Fibroblast of skin of back (primary cell): ENCODE measurements around the gene C13orf46.

Experiments
- DNase-seq: peaks from one replicate; pipeline ENCODE4 v3.0.0-alpha.2; 2013

Gene C13orf46

GRCh38 chr13:113937073-113937472, 36.8 kb downstream of the C13orf46 start:
- DNase-seq, result no peak

DNA sequence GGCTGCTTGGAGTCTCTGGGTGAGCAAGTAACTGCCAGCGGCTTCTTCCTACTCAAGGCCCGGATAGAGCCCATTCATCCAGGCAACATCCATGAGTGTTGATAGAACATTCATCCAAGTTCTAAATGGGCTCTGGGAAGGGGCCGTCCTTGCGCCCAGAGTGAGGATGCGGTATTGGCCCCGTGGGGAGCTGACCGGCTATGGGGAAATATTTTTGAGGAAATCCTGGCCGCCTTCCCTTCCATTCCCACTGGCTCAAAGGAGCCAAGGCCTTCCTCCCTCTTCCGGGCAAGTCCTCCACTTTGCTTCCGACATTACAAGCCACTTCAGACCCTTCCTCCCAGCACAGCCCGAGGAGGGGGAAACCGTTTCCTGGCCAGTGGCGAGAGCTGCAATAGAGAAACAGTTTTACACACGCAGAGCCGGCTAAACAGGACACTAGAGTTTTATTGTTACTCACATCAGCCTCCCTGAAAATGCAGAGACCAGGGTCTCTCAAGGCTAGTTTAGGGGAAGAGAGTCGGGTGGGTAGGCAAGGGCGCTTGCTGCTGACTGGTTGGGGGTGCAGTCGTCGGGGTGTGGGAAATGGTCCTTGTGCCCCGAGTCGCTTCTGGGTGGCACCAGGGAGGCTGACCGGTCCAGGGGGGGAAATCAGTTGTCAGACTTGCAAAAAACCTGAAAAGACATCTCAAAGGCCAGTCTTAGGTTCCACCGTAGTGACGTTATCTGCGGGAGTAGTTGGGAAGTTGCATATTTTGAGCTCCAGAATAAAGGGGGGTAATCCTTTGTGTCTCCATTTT, 37.5 kb downstream of the C13orf46 start:
- DNase-seq, result no peak

DNA sequence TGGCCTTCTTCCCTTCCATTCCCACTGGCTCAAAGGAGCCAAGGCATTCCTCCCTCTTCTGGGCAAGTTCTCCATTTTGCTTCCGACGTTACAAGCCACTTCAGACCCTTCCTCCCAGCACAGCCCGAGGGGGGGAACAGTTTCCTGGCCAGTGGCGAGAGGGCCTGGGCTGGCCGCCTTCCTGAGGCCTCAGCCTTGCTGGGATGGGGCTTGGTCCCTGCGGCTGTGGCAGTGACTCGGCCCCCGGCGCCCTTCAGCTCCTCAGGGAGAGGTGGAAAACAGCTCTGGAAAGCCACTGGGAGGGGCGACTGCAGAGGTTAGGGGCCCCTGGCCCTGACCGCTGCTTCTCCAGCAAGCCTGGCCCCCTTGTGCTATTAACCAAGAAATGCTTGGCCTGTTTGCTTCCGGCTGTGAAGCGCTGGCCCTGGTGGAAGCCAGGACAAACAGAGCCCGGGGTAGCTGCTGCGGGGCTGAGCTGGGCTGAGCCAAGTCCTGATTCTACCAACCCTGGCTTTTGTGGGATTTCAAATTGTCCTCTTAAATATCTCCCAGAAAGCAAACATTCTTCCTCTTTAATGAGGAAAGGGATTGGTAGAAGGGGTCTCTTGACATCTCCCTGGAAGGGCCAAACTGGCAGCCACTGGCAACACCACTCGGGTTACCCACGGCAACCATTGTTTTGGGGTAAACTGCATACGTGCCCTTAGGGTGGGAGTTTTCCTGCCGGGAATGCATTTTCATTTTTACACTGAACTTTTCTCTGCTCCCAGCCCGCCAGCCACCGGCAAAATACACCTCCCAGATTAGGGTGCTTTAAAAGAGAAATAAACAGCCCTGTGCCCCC, 38.7 kb downstream of the C13orf46 start:
- no peak for DNase-seq

DNA sequence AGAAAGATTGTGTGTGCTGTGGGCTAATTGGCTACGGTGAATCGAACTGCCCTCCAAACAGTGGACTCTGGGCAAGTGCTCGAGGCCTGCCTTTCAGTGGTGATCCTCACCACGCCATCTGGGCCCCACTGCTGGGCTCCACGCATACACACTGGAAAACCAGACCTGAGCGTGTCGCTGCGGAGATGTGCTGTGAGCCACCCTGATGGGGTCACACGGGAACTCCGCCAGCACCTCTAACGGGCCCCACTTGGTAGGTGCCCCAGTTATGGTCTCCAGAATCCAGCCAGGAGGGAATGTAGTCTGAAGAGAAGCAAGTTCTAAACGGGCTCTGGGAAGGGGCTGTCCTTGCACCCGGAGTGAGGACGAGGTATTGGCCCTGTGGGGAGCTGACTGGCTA, 39.3 kb downstream of the C13orf46 start:
- DNase-seq, result no peak

- no peak for DNase-seq
Measured at GRCh38 chr13:113933901-113934300, 40.0 kb downstream of the C13orf46 start.

- DNase-seq, result no peak
Measured at GRCh38 chr13:113931841-113932459, 41.9 kb downstream of the C13orf46 start.

- no peak for DNase-seq
Measured at GRCh38 chr13:113930671-113931637, 42.9 kb downstream of the C13orf46 start.

DNA sequence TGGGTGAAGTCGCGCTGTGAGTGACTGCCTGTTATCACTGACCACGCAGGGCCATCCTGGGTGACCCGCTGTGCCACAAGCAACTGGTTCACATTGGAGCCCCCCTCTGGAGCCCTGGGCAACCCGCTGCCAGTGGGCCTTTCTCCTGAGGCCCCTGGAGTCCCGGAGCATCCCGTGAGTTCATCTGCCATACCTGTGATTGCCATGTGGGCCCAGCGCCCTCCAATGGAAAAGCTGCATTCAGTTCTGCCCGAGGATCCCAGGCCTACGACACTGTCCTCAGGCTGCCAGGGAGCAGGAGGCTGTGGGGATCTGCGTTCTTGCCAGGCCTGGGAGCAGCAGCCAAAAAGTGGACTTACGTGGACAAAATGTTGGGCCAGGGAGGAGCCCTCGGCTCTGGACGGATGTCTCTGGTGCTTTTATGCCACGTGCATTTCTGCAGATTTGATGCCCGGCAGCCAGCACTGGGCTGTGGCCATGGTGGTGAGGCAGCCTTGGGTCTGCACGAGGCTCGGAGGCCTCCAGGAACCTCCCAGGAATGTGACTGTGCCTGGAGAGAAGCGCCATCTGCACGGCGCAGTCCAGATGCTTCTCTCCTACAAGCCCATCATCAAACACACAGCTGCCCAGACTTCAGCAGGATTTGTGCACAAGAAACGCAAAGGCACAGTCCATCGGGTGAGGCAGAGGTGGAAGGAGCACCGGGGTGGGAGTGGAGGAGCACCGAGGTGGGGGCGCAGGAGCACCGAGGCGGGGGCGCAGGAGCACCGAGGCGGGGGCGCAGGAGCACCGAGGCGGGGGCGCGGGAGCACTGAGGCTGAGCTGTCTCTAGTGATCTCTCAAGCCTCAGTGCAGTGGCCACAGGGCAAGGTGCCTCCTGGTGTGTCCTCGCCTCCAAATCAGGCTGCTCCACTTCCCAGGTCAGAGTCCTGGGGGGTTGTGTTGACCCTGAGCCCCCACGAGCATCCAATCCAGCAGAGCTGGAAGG, 44.0 kb downstream of the C13orf46 start:
- no peak for DNase-seq

DNA sequence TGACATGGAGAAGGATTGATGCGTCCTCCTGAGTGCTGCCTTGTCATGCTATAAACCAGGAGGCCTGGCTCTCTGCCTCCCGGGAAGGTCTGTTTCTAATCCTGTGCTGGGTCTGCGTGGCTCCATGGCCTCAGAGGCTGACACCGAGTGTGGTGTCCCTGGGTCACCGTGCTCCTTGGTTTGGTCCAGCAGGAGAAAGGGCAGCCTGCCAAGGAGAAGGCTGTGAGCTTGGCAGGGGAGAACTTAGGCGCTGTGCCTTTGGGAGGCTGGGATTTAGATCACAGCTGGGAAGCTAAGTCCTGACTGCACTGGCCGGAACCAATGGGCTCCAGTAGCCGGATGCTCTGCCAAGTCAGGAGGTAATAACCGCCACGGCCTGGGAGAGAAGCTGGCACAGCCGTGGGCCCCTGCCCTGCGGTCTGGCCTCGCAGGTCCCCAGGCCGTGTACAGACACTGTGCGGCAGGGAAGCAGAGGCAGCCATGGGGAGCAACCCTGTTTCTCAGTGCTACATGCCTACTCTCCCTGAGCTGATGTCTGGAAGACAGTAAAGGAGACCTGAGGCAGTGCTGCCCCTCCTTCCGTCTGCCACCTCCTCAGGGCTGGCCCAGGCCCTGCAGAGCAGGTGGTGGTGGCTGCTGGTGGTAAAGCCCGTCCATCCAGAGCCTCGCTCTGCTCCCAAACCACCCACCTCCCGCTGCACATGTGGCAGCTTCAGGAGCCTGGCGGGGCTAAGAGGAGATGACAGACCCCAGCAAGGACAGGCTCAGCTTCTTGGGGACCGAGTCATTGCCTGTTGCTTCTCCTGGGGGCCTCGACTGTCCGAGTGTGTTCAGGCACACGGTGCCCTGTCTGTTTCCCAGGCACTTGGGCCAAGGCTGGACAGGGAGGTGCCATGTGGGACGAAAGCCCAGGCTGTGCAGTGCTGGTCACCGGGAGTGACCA, 44.9 kb downstream of the C13orf46 start:
- peak; percentile 76 for DNase-seq

DNA sequence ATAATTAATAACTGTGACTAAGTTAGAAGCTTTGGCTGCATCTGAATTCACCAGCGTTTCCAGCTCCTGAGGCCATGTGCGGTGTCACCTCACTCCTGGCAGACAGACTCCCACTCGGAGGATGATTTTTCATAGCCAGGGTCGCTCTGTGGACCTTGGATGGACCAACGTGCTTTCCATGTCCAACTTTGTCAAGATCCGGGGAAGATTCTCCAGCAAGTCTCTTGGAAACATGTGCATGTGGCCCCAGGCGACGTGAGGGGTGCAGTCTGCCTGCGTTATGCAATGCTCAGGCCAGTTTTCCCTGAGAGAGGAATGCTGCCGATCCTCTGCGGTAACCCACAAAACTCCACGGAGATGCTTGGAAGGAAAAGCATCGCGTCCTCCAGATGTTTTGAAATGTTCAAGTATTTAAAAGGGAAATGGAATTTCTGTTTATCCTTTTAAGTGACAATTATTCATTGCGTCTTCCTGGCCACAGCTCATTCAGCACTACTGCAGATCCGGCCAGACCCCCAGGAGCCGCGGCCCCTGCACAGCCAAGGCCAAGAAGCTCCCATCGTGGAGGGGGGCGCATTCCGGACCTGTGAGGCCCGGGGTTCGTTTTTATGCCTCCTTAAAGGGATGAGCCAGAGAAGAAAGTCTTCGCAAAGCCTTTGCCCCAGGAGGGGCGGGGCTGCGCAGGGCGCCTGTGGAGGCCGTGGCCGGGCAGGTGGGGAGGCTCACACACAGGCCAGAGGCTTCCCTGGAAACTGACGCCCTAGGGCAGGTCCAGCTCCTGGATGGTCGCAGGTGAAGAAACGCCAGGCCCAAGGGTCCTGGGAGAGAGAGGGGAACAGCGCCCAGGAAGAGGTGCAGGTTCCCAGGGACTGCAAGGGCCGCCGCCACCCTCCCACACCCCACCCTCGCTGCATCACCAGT, 46.0 kb downstream of the C13orf46 start:
- DNase-seq, result peak; percentile 98

DNA sequence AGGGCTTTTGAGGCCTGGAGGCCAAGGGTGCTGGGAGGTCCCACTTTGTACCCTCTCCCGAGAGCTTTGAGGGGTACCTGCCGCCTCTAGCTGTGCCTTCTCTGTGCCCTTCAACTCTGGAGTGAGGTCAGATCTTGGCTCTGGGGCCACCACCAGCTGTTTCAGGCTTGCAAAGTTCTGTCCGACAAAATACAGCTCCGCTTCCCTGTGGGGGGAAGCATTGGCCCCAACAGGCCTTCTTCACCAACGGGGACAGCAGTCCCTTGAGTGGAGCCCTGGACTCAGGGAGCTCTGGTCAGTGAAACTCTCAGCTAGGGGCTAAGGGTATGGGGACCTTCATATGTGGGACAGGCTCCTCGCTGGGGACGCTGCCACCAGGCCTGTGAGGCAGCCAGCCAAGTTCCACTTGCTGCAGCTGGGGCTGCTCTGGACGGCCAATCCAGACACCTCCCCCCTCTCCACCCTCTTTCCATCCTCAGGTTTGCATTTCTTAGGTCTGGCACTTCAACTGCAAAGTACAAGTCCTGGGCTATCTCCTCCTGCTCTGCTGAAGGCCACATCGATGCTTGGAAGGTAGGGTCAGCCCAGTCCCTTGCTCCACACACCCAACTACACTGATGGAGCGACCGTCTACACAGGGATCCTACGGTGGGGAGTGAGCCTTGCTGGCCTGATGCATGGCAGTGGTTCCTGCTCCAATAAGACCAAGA, 46.8 kb downstream of the C13orf46 start:
- no peak for DNase-seq

- DNase-seq, result peak; percentile 42
Measured at GRCh38 chr13:113926301-113926761, 47.5 kb downstream of the C13orf46 start.

DNA sequence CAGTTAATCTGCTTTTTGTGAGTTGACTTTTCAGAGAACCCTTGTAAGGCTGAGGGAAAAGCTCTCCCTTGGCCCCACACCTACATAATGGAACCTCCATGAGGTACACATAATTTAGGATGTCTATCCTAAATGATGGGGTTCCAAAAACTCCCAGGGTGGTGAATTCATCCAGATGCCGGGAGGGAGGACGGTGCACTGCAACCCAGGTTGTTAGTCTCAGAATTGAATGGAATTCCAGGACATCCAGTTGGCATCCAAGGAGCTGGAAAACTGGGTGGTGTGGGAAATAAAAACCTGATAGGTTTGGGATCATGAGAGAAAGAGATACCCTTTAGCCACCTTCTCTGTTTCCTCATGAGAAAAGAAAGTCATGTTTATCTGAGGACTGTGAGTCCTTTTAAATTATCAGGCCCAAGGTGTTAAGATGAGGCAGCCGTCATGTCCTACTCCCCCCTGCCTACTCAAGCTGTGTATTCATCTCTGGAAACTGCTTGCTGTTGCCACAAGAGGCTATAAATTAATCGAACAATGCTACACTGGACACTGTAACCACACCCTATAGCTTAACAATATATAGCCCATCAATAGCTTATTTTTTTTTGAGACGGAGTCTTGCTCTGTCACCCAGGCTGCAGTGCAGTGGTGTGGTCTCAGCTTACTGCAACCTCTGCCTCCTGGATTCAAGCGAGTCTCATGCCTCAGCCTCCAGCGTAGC, 49.5 kb downstream of the C13orf46 start:
- DNase-seq, result no peak

DNA sequence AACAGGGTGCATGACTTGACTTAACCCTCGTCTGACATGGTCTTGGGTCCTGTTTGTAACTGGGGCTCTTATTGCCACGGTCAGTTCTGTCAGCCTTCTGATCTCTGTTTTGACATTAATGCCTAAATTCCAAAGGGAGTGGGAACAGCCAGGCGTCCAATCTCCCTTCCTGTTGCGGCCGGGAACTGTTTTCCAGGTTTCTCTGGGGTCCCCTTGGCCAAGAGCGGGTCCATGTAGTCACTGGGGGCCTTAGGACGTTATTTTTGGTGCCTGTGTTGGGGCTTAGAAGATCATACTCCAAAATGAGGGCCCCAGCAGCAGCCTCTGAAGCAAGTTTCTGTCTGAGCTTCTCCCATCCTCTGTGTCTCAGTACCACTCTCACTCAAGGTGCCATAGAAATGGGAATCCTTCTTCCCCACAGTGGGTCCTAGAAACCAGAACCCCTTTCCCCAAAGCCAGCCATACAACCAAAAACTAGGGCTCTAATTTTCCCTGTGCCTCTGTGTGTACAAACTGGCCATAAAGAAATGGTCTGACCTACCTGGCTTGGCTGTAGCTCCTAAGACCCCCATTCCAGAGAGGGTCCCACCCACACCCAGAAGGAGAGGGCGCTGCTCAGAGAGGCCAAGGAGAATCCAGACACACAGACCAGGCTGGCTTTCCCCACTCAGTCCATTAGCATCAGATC, 50.4 kb downstream of the C13orf46 start:
- no peak for DNase-seq

DNA sequence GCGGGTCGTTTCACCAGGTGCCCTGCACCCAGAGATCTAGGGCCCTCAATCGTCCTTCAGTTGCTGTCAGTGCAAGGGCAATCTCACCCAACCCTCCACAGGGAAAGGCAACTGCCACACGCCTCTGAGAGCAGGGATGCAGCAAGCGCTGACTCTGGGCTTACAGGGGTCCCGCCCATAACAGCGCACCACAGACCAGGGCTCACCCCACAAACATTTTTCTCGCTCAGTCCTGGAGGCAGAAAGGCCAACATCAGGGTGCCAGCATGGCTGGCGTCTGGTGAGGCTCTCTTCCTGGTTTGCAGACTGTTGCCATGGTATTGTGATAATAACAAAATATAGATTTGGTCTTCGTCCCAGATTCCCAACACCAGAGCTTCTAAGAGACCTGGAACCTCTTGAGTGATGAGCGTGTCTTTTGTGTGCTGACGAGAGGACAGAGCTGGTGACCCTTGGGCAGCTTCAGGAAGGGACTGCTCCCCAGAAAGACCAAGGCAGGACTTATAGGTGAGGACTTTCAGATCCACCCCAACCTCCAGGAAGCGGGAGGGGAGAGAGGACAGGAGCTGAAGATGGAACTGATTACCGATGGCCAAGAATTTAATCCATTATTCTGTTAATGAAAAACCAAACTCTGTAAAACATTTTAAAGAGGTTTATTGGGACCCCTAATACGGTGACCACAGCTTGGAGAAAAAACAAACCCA, 51.3 kb downstream of the C13orf46 start:
- DNase-seq, result no peak

DNA sequence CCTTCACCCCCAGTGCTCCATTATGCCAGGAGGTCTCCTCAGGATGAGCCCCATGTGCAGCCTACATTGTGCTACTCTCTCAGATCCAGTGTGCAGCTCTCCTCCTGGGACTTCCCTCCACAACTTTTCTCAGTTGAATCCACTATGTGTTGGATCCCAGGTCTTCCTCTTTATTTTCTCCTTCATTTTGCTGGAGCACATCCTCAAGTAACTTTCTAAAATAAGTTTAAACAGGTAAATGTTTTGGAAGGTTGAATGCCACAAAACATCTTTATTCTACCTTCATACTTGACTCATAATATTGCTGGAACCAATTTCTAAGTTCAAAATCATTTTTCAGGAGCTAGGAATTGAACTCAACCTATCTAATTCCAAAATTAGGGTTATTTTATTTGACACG, 52.1 kb downstream of the C13orf46 start:
- DNase-seq, result no peak
